Choroid plexus epithelial cell (primary cell): ENCODE results near the gene CFAP74.

Source experiments
- DNase-seq: peaks from one replicate; pipeline ENCODE4 v3.0.0-alpha.2; 2010; ENCODE audit warnings: low read depth
- H3K4me3 ChIP-seq: 2 replicates; pipeline ENCODE4 v1.5.1; 2011; ENCODE audit warnings: low read depth, mild to moderate bottlenecking, control low read depth, low read length, moderate library complexity
- TF ChIP-seq, protein P1 (sequence below): conservative IDR thresholded peaks from 2 replicates; pipeline ENCODE4 v1.5.1; 2011; ENCODE audit warnings: low read depth, mild to moderate bottlenecking, control low read depth, inconsistent platforms, low read length, moderate library complexity

CFAP74 gene

GRCh38 chr1:1921459-1921862, 82.1 kb downstream of the CFAP74 start:
- DNase-seq = no peak
- TF ChIP-seq, protein P1, sequence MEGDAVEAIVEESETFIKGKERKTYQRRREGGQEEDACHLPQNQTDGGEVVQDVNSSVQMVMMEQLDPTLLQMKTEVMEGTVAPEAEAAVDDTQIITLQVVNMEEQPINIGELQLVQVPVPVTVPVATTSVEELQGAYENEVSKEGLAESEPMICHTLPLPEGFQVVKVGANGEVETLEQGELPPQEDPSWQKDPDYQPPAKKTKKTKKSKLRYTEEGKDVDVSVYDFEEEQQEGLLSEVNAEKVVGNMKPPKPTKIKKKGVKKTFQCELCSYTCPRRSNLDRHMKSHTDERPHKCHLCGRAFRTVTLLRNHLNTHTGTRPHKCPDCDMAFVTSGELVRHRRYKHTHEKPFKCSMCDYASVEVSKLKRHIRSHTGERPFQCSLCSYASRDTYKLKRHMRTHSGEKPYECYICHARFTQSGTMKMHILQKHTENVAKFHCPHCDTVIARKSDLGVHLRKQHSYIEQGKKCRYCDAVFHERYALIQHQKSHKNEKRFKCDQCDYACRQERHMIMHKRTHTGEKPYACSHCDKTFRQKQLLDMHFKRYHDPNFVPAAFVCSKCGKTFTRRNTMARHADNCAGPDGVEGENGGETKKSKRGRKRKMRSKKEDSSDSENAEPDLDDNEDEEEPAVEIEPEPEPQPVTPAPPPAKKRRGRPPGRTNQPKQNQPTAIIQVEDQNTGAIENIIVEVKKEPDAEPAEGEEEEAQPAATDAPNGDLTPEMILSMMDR = no peak
- no peak overlapping the region for H3K4me3 ChIP-seq

- DNase-seq = no peak
- H3K4me3 ChIP-seq = no peak overlapping the region
- TF ChIP-seq, protein P1 = no peak
Observed at GRCh38 chr1:1920608-1921458, 82.8 kb downstream of the CFAP74 start.

DNA sequence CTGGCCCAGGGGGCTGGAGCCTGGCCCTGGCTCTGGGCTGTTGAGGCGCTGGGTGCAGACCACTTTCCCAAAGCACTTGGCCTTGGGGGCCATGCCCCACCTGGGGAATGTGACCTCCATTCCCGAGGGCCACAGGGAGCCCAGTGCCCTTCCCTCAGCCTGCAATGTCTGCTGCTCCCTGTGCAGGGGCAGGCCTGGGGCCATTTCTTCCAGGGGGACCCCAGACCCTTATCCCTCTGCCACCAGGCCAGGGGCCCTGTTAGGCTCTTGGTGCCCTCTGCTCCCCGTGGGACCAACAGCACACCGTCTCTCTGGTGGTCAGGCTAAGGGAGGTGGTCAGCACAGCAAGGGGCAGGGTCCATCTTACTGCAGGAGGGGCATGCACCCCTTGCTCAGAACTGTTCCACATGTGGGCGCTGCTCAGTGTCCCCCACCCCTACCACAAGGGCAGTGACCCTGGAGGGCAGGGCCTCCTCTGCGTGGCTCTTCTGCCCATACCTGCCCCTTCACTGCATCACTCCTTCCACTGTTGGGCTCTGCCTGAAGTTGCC, 83.5 kb downstream of the CFAP74 start:
- H3K4me3 ChIP-seq = no peak overlapping the region
- TF ChIP-seq, protein P1 = no peak
- no peak for DNase-seq

DNA sequence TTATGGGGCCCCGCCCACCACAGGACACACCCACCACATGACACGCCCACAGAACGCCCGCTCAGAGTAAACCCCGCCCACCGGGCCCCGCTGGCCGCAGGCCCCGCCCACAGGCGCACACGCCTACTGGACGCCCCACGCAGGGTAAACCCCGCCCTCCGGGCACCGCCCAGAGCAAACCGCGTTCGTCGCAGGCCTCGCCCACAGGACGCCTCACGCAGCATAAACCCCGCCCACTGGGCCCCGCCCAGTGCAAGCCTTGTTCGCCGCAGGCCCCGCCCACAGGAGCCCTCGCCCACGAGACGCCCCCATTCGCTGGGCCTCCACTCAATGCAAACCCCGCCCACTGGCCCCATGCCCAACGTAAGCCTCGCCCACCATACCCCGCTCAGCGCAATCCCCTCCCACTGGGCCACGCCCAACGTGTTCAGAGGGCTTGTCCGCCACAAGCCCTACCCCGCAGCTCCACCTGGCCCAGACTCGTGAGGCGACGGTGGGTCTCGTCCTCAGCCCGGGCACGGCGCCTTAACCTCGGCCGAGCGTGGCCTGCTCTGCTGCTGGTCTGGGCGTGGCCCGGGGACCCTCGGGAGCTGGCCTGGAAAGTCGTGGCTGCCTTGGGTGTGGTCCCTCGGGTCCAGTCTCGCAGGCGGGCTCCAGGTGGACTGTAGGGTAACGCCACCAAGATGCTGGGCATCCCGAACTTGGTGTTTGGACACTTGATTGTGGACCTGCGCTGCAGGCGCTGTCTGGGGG, 84.1 kb downstream of the CFAP74 start:
- peak; percentile 98 for DNase-seq
- peak overlapping the region; percentile 51 for H3K4me3 ChIP-seq
- TF ChIP-seq, protein P1 = no peak

GRCh38 chr1:1918901-1919303, 84.7 kb downstream of the CFAP74 start, which contains the start of gene TMEM52:
Gene TMEM52, minus strand, starts transcription at chr1:1919279. Its CDS starts 14 bp downstream, at chr1:1919265.
- no peak for DNase-seq
- peak within 1 kb of the TSS; percentile 51 for H3K4me3 ChIP-seq
- TF ChIP-seq, protein P1 = no peak

- TF ChIP-seq, protein P1 = no peak
- peak overlapping the region; percentile 51 for H3K4me3 ChIP-seq
Observed at GRCh38 chr1:1917995-1918900, 85.3 kb downstream of the CFAP74 start.

More at GRCh38 chr1:1917995-1918900, 85.3 kb downstream of the CFAP74 start:
- DNase-seq = no peak
